IMR-90 (cell line): Measurements from ENCODE around the gene LGI4. TPM values are rescaled to one million over a fixed set of nuclear protein-coding genes. Genes with fewer than 3 reads are reported as not detected.

ENCODE experiments used
- ATAC-seq: fragments of 200-7000 bp; cut with Tn5 transposase; 2 replicates; pipeline ENCODE4 v1.9.1; 2020; ENCODE audit warnings: low read depth, mild to moderate bottlenecking, moderate library complexity
- BruUV-seq: library from RNA; stranded (reverse); fragments of 400-500 nt; replicated peaks from 2 replicates; lab custom pipeline; 2021; lab: Mats Ljungman, UMichigan
- CTCF ChIA-PET: fragments of 300-600 bp; formaldehyde crosslinking; extraction: SDS; loops from one replicate; lab custom pipeline; 2021; ENCODE audit warnings: antibody characterized with exemption; lab: Yijun Ruan, JAX
- POLR2A ChIA-PET: fragments of 300-600 bp; sonication (Branson Sonifier 250); formaldehyde crosslinking; loops from one replicate; lab custom pipeline; 2022; ENCODE audit warnings: antibody characterized with exemption; ENCODE audit not compliant: unreplicated experiment; lab: Charles Lee
- DNase-seq: peaks from one replicate; pipeline ENCODE4 v3.0.0; 2013
- H2AFZ ChIP-seq: replicated peaks from 2 replicates; pipeline ENCODE3; 2013; ENCODE audit warnings: low read length, mild to moderate bottlenecking; ENCODE audit not compliant: poor library complexity
- H2AK5ac ChIP-seq: 2 replicates; pipeline ENCODE4 v1.6.1; 2013; ENCODE audit warnings: low read depth, low read length, inconsistent platforms
- H2AK9ac ChIP-seq: replicated peaks from 2 replicates; pipeline ENCODE3; 2013; ENCODE audit warnings: mild to moderate bottlenecking, low read depth, low read length, moderate library complexity; ENCODE audit not compliant: poor library complexity
- H2BK120ac ChIP-seq: 2 replicates; pipeline ENCODE4 v1.6.1; 2013; ENCODE audit warnings: low read depth, low read length, inconsistent platforms
- H2BK15ac ChIP-seq: 3 replicates; pipeline ENCODE4 v1.6.1; 2013; ENCODE audit warnings: low read depth, low read length, inconsistent platforms
- H2BK20ac ChIP-seq: 2 replicates; pipeline ENCODE4 v1.6.1; 2013; ENCODE audit warnings: low read depth, mild to moderate bottlenecking, inconsistent platforms, low read length, moderate library complexity
- H2BK5ac ChIP-seq: 2 replicates; pipeline ENCODE4 v1.6.1; 2013; ENCODE audit warnings: mild to moderate bottlenecking, low read depth, low read length, inconsistent platforms; ENCODE audit not compliant: poor library complexity, severe bottlenecking
- H3K14ac ChIP-seq: replicated peaks from 2 replicates; pipeline ENCODE4 v1.6.1; 2013; ENCODE audit warnings: low read depth, low read length, inconsistent platforms
- H3K18ac ChIP-seq: 2 replicates; pipeline ENCODE4 v1.6.1; 2013; ENCODE audit warnings: low read depth, low read length, control low read depth
- H3K23ac ChIP-seq: 2 replicates; pipeline ENCODE4 v1.6.1; 2013; ENCODE audit warnings: low read depth, low read length, inconsistent platforms
- H3K27ac ChIP-seq: 2 replicates; pipeline ENCODE4 v1.5.1; 2013; ENCODE audit warnings: mild to moderate bottlenecking, control low read depth, low read length; ENCODE audit not compliant: insufficient read depth
- H3K27me3 ChIP-seq: 2 replicates; pipeline ENCODE4 v1.6.1; 2013; ENCODE audit warnings: low read length; ENCODE audit not compliant: control insufficient read depth, insufficient read depth
- H3K36me3 ChIP-seq: 2 replicates; pipeline ENCODE4 v1.6.1; 2013; ENCODE audit warnings: low read length, mixed read lengths; ENCODE audit not compliant: control insufficient read depth, insufficient read depth
- H3K4ac ChIP-seq: 2 replicates; pipeline ENCODE4 v1.6.1; 2013; ENCODE audit warnings: low read depth, low read length, inconsistent platforms
- H3K4me1 ChIP-seq: 2 replicates; pipeline ENCODE4 v1.6.1; 2013; ENCODE audit warnings: low read length, mixed read lengths; ENCODE audit not compliant: control insufficient read depth, insufficient read depth
- H3K4me2 ChIP-seq: 2 replicates; pipeline ENCODE4 v1.6.1; 2013; ENCODE audit warnings: low read depth, mild to moderate bottlenecking, control low read depth, low read length, moderate library complexity
- H3K4me3 ChIP-seq: 2 replicates; pipeline ENCODE4 v1.5.1; 2013; ENCODE audit warnings: low read depth, mild to moderate bottlenecking, control low read depth, low read length, moderate library complexity; ENCODE audit not compliant: insufficient read depth
- H3K56ac ChIP-seq: 2 replicates; pipeline ENCODE4 v1.6.1; 2013; ENCODE audit warnings: low read length, inconsistent platforms; ENCODE audit not compliant: insufficient read depth; ENCODE audit errors: extremely low read depth
- H3K79me1 ChIP-seq, 2 experiments: 2 replicates each; pipeline ENCODE4 v1.6.1; 2013; ENCODE audit warnings: low read length in 2 of 2, inconsistent platforms in 1 of 2, low read depth in 1 of 2
- H3K9ac ChIP-seq: 2 replicates; pipeline ENCODE4 v1.6.1; 2013; ENCODE audit warnings: low read depth, low read length, control low read depth
- H3K9me1 ChIP-seq: 2 replicates; pipeline ENCODE4 v1.6.1; 2013; ENCODE audit warnings: low read length, inconsistent platforms; ENCODE audit not compliant: insufficient read depth
- H3K9me3 ChIP-seq: 2 replicates; pipeline ENCODE4 v1.6.1; 2013; ENCODE audit warnings: low read length; ENCODE audit not compliant: control insufficient read depth, insufficient read depth
- H4K20me1 ChIP-seq: 2 replicates; pipeline ENCODE4 v1.6.1; 2013; ENCODE audit warnings: low read length, inconsistent platforms; ENCODE audit not compliant: insufficient read depth
- H4K5ac ChIP-seq: 2 replicates; pipeline ENCODE4 v1.6.1; 2013; ENCODE audit warnings: mild to moderate bottlenecking, low read depth, low read length, control low read depth
- H4K8ac ChIP-seq, 2 experiments: 2 replicates each; pipeline ENCODE4 v1.6.1; 2013; ENCODE audit warnings: low read depth in 2 of 2, low read length in 2 of 2, control low read depth in 1 of 2, inconsistent platforms in 1 of 2
- H4K91ac ChIP-seq: 2 replicates; pipeline ENCODE4 v1.6.1; 2013; ENCODE audit warnings: low read depth, low read length, inconsistent platforms; ENCODE audit not compliant: insufficient read depth
- CEBPB ChIP-seq: IDR thresholded peaks from 2 replicates; pipeline ENCODE4 v1.6.1; 2012; ENCODE audit warnings: low read depth, low read length, improper control_type of control experiment
- CHD1 ChIP-seq: IDR thresholded peaks from 2 replicates; pipeline ENCODE4 v1.6.1; 2012; ENCODE audit warnings: low read depth, low read length, improper control_type of control experiment
- CTCF ChIP-seq: conservative IDR thresholded peaks from 2 replicates; pipeline ENCODE4 v1.5.1; 2012; ENCODE audit warnings: mild to moderate bottlenecking, low read depth, low read length, improper control_type of control experiment
- FOS ChIP-seq: fragments of 150-350 bp; IDR thresholded peaks from 2 replicates; pipeline ENCODE4 v1.6.1; 2016; ENCODE audit warnings: low read depth, low read length
- MAFK ChIP-seq: IDR thresholded peaks from 2 replicates; pipeline ENCODE4 v1.6.1; 2012; ENCODE audit warnings: low read depth, low read length, improper control_type of control experiment
- MAZ ChIP-seq: IDR thresholded peaks from 2 replicates; pipeline ENCODE4 v1.6.1; 2012; ENCODE audit warnings: low read depth, mild to moderate bottlenecking, low read length, improper control_type of control experiment, moderate library complexity, borderline replicate concordance
- MXI1 ChIP-seq: IDR thresholded peaks from 2 replicates; pipeline ENCODE4 v1.6.1; 2012; ENCODE audit warnings: low read depth, mild to moderate bottlenecking, low read length, moderate library complexity, borderline replicate concordance
- RAD21 ChIP-seq: IDR thresholded peaks from 2 replicates; pipeline ENCODE4 v1.6.1; 2012; ENCODE audit warnings: low read length, improper control_type of control experiment
- SMC3 ChIP-seq: fragments of 150-350 bp; IDR thresholded peaks from 2 replicates; pipeline ENCODE4 v1.6.1; 2016; ENCODE audit warnings: low read depth, mild to moderate bottlenecking, antibody characterized with exemption, low read length, moderate library complexity
- USF2 ChIP-seq: fragments of 150-350 bp; IDR thresholded peaks from 2 replicates; pipeline ENCODE4 v1.6.1; 2017; ENCODE audit warnings: mild to moderate bottlenecking, antibody characterized with exemption, low read length, low read depth
- WGBS, 2 experiments: methylation state at CpG; one replicate each; pipeline versions ENCODE4 v1.1.5 to v1.1.7; 2013; ENCODE audit warnings: missing lambda C conversion rate in 2 of 2; ENCODE audit not compliant: insufficient read length in 1 of 2; ENCODE audit errors: extremely low coverage in 2 of 2; 5-methylcytosine and 5-hydroxymethylcytosine counted together
- dilution Hi-C: fragments of 300-500 bp; cut with HindIII; formaldehyde crosslinking; loops from one replicate; pipeline ENCODE4 v1.14.3; 2018; ENCODE audit warnings: low sequenced_read_pairs; ENCODE audit not compliant: unreplicated experiment
- in situ Hi-C: fragments of 300-500 bp; cut with MboI; formaldehyde crosslinking; loops from 3 replicates; pipeline ENCODE4 v1.14.3; 2019; ENCODE audit warnings: low sequenced_read_pairs, inconsistent platforms, mixed read lengths
- intact Hi-C: fragments of 100-400 bp; cut with micrococcal nuclease; formaldehyde crosslinking; loops from 2 replicates; pipeline ENCODE4 v1.10.0; 2022
- polyA plus RNA-seq, 3 experiments: library from polyadenylated mRNA; depleted of rRNA; stranded (reverse); fragments of >200 nt; gene quantifications; 2 replicates each; pipeline ENCODE4 v1.2.3, GENCODE V29; 2012; ENCODE audit warnings: low replicate concordance in 1 of 3
- total RNA-seq: library from RNA; depleted of rRNA; stranded (reverse); fragments of >200 nt; gene quantifications from 2 replicates; pipeline ENCODE4 v1.2.3, GENCODE V29; 2012

The LGI4 gene
- total and polyA plus RNA-seq, 2 of the 4 experiments (the other 2 are of a cell fraction) = 0.10 TPM; not detected in 1

GRCh38 chr19:35086455-35086854 is 48.4 kb downstream of the LGI4 start:
- no peak overlapping the region for H2AFZ ChIP-seq
- H4K91ac ChIP-seq = no peak overlapping the region
- peaks cover 3% of the 10 kb centered on the region for H3K4me1 ChIP-seq
- no peak overlapping the region for H4K8ac ChIP-seq
- no peak overlapping the region for H2BK120ac ChIP-seq
- no peak overlapping the region for H2BK5ac ChIP-seq
- H3K36me3 ChIP-seq = no peaks in the 10 kb centered on the region
- in situ Hi-C loops = no loop called here
- no peak overlapping the region for H3K23ac ChIP-seq
- H3K4me2 ChIP-seq = no peak overlapping the region
- no peak overlapping the region for H3K18ac ChIP-seq
- ATAC-seq (no peak), DNase-seq (no peak)
- H3K27me3 ChIP-seq = no peaks in the 10 kb centered on the region
- ChIA-PET POLR2A (no interaction called here), CTCF (interaction anchor here (1.2 kb wide), 1 partner anchor 20 kb away, joined by 3 read pairs; no protein-coding TSS in a partner anchor)
- H2BK20ac ChIP-seq = no peak overlapping the region
- dilution Hi-C loops = no loop called here
- H3K4ac ChIP-seq = no peak overlapping the region
- H3K14ac ChIP-seq = no peak overlapping the region
- no peak overlapping the region; the same call in 1 of the 2 replicates for H2AK5ac ChIP-seq
- 68% methylated on average over 4 of the region's 8 CpGs; no CpG with 5 or more reads in 1 of the 2 experiments for WGBS, 2 experiments
- H3K9me1 ChIP-seq = peaks cover 7% of the 10 kb centered on the region
- no peak overlapping the region for H2AK9ac ChIP-seq
- no peaks in the 10 kb centered on the region for H3K79me1 ChIP-seq
- no peak overlapping the region for H4K5ac ChIP-seq
- H3K27ac ChIP-seq = no peak overlapping the region
- TF ChIP-seq MAFK (no peak), MXI1 (no peak), FOS (no peak), SMC3 (no peak), USF2 (no peak), CTCF (no peak), MAZ (no peak), RAD21 (no peak), CHD1 (no peak), CEBPB (no peak)
- H4K20me1 ChIP-seq = no peaks in the 10 kb centered on the region
- no peaks in the 10 kb centered on the region; the same call in 1 of the 2 replicates for H3K9me3 ChIP-seq
- no peak overlapping the region for H3K4me3 ChIP-seq
- no peak overlapping the region for H3K9ac ChIP-seq
- no peak overlapping the region for H3K56ac ChIP-seq
- no peak overlapping the region for H2BK15ac ChIP-seq
- BruUV-seq = no TSS peak
- intact Hi-C loops = no loop called here
